ENCODE measurements around the gene SUSD3.

The SUSD3 gene

DNA sequence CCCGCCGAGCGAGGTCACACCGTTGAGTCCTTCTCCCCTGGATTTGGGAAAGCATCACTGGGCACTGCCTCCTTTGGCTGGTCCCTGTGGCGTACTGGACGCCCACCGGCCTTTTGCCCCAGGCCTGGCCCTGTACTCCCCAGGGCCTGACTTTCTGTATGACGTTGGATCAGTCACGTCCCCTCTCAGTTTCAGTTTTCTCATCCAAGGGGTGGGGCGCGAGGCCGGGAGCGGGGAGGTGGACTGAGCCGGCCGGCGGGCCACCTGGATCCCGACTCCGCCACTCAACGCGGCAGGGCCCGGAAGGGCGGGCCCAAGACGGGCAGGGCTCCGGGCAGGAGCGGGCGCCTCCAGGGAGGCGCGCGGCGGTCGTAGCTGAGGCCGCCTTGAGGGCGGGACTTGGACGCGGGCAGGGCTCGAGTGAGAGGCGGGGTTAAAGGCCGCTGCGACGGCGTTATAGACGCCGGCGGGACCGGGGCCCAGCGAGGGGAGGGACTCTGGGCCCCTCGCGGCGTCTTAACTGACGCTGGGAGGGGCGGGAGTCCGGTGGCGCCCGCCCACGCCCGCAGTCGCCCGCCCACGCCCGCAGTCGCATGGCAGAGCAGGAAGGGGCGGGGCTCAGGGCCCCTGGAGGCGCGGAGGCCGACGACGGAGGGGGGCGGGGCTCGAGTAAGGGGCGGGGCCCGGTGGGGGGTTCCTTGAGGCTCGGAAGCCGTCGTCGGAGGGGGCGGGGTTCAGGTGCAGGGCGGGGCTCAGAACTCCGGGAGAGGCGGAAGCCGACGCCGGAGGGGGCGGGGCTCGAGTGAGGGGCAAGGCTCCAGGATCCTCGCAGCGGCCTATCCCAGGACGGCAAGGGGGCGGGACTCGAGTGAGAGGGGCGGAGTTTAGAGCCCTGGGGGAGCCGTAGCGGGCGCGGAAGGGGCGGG is 37.0 kb downstream of the SUSD3 start:
- H3K27ac ChIP-seq: peak overlapping the region; percentile 87
- peak; percentile 60; the same call in 1 of the 2 replicates for TF ChIP-seq ZFX (IDR thresholded peaks at IDR 0.05)
- TF ChIP-seq, protein P1, sequence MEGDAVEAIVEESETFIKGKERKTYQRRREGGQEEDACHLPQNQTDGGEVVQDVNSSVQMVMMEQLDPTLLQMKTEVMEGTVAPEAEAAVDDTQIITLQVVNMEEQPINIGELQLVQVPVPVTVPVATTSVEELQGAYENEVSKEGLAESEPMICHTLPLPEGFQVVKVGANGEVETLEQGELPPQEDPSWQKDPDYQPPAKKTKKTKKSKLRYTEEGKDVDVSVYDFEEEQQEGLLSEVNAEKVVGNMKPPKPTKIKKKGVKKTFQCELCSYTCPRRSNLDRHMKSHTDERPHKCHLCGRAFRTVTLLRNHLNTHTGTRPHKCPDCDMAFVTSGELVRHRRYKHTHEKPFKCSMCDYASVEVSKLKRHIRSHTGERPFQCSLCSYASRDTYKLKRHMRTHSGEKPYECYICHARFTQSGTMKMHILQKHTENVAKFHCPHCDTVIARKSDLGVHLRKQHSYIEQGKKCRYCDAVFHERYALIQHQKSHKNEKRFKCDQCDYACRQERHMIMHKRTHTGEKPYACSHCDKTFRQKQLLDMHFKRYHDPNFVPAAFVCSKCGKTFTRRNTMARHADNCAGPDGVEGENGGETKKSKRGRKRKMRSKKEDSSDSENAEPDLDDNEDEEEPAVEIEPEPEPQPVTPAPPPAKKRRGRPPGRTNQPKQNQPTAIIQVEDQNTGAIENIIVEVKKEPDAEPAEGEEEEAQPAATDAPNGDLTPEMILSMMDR (conservative IDR thresholded peaks at IDR 0.05): no peak

DNA sequence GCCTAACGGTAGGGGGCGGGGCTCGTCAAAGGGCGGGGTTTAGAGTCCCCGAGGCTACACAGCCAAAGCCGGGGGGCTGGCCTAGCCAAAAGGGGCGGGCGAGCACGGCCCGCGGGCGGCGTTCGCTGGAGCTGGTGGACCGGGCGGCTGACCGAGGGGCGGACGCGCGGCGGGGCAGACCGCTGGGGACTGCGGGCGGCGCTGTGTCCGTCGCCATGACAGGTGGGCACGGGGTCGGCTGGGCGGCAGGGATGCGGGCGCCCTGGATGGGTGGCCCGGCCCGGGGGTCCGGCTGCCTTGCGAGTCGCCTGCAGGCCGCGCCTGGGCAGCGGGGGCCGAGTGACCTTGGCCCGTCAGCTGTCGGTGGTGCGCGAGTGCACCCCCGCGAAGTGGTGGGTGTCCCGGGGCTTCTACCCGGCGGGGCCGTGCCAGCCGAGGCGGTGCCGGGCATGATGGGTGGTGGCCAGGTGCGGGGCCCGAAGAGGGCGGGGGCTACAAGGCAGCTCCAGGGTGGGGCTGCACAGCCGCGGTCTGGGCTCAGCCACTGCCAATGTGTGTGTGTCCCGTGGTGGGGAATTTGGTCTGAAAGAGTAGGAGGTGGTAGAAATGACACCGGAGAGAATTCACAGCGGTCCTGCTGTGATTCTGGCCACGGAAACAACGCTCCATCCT is 37.8 kb downstream of the SUSD3 start, which contains the start of gene CARD19:
TSS of gene CARD19 (plus strand) at position 87 of the 672 bp plus-strand sequence. CDS start at position 216, 129 bp downstream.
- peak within 1 kb of the TSS; percentile 87 for H3K27ac ChIP-seq
- peak; percentile 58; the same call in 1 of the 2 replicates for TF ChIP-seq ZFX (IDR thresholded peaks at IDR 0.05)
- TF ChIP-seq, protein P1 (conservative IDR thresholded peaks at IDR 0.05): no peak

DNA sequence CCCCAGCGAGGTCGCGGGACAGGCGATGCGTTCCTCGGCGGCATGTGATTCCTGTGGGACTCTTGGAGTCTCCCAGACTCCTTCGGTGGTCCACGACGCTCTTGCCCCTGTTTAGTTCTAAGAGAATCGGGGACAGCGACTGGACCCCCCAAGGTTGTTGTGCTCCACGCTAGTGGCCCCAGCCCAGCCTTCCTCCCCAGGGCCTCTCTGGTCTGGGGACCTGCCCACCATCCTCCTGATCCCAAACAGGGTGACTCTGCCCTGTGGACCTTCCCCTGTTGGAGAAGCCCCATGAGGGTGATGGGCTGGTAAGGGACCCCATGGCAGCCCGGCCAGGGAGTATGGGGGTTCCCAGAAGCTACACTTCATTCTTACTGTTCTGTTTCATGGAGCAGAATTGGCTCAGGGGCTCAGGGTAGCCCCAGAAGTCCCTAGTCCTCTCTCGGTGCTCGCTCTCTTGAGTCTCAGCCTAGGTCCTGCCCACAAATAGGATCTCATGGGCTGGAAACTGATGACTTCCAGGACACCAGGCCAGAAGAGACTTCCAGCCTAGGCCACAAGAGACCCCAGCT is 38.4 kb downstream of the SUSD3 start:
- H3K27ac ChIP-seq: peak overlapping the region; percentile 81
- no peak for TF ChIP-seq ZFX (IDR thresholded peaks at IDR 0.05)
- TF ChIP-seq, protein P1 (conservative IDR thresholded peaks at IDR 0.05): no peak

DNA sequence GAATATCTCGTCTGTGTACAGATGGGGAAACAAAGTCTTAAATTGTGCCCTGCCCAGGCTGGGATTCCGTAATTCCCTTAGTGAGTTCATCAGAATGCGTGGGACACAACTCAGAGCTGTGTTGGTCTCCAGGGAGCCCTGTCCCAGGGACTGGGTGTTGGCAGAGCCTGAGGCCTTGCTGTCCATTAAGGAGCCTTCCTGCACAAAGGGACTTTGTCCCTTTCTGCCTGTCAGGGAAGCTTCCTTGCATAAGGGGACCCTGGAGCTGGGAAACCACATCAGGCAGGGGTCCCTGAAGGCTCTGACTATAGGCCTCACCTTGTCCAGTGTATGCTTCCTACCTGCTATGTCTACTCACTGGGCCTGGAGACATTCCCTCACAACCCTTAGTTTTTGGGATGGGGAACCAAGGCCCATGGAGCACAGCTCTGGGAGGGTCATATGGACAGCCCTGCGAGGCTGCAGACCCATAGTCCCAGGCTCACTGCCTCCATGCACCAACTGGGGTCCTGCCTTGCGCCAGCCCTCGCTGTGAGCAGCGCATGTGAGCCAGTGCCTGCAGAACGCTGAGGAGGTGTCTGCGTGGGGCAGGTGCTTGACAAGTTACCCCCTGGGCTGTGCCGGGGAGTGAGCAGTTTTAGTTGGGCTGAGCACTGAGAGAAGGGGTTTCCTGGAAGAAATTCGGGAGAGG is 39.2 kb downstream of the SUSD3 start:
- no peak for TF ChIP-seq ZFX (IDR thresholded peaks at IDR 0.05)
- TF ChIP-seq, protein P1 (conservative IDR thresholded peaks at IDR 0.05): no peak
- H3K27ac ChIP-seq: no peak overlapping the region

DNA sequence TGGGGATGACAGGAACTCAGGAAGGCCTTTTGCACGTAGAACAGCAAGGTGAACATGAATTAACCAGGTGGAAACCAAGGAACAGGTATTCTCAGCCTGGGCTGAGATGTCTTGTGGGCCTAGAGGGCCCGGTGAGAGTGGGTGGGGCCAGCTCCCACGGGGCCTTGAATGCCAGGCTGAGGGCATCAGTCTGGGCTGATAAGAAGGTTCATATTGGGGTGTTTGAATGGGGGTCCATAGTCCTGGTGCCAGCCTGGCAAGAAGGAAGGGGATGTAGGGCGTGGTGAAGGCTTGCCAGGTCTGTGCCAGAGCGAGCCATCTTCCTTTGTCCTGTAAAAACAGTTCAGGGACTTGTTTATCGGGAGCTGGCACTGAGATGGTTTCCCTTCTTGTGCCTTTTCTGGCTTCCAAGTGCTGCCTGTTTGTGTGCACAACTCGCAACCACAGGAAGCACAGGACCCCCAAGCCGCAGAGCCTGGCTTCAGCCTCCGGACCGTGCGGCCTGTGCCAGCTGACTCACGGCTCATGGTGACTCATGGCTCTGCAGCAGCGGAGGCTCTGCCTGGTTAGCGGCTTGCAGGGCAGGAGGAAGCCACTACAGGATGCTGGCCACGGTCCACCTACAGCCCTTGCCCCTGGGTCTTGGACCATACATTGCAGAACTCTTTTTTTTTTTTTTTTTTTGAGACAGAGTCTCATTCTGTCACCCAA is 39.9 kb downstream of the SUSD3 start:
- H3K27ac ChIP-seq: peak overlapping the region; percentile 5; the same call in 1 of the 2 replicates
- TF ChIP-seq, protein P1 (conservative IDR thresholded peaks at IDR 0.05): no peak
- no peak for TF ChIP-seq ZFX (IDR thresholded peaks at IDR 0.05)

DNA sequence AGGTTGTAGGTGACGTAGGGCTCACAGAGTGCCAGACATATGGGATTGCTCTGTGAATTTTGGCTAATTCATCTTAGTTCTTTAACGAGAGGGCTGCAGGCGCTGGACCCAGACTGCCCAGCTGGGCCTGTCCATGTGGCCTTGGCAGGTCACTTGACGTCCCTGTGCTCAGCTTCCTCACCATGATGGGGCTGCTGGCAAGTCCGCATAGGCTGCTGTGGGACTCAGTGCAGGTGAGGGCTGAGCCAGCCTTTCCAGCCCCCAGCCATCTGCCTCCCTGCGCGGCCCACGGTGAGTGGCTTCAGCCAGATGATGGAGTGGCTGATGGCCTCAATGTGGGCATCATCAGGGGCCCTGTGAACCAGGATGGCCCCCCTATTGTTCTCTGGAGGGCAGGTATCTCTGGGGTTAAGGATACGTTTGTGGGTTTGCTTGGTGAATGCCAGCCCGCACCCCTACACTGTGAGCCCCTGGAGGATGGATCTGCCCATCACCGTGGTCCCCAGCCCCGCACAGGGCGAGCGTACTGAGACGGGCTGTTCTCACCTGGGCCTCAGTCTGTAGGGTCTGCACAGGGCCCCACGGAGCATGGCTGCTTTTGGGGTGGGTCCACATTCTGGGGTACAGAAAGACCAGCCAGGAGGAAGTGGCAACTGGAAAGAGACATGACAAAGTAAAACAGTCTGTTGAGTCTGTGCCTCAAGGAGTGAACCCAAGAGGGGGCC is 41.2 kb downstream of the SUSD3 start:
- TF ChIP-seq, protein P1 (conservative IDR thresholded peaks at IDR 0.05): no peak
- no peak for TF ChIP-seq ZFX (IDR thresholded peaks at IDR 0.05)
- no peak overlapping the region for H3K27ac ChIP-seq
